ENCODE data around the gene TMED7. TPM values are rescaled to one million over a fixed set of nuclear protein-coding genes. Genes with fewer than 3 reads are reported as not detected.

Gene TMED7
- total RNA-seq, 1 donor = 151 TPM

- H3K27ac ChIP-seq (ENCODE audit: low read depth, low read length) = no peak overlapping the region
- no peaks in the 10 kb centered on the region for H3K36me3 ChIP-seq (ENCODE audit: insufficient read depth, low read length)
- H2AFZ ChIP-seq (ENCODE audit: low read length) = no peak overlapping the region
- H3K4me2 ChIP-seq (ENCODE audit: insufficient read depth, low read length) = no peak overlapping the region
- TF ChIP-seq, protein P1, sequence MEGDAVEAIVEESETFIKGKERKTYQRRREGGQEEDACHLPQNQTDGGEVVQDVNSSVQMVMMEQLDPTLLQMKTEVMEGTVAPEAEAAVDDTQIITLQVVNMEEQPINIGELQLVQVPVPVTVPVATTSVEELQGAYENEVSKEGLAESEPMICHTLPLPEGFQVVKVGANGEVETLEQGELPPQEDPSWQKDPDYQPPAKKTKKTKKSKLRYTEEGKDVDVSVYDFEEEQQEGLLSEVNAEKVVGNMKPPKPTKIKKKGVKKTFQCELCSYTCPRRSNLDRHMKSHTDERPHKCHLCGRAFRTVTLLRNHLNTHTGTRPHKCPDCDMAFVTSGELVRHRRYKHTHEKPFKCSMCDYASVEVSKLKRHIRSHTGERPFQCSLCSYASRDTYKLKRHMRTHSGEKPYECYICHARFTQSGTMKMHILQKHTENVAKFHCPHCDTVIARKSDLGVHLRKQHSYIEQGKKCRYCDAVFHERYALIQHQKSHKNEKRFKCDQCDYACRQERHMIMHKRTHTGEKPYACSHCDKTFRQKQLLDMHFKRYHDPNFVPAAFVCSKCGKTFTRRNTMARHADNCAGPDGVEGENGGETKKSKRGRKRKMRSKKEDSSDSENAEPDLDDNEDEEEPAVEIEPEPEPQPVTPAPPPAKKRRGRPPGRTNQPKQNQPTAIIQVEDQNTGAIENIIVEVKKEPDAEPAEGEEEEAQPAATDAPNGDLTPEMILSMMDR (IDR thresholded peaks at IDR 0.05; ENCODE audit: extremely low read depth, low read depth, low read length) = no peak
- no peaks in the 10 kb centered on the region for H3K27me3 ChIP-seq (ENCODE audit: insufficient read depth, low read length)
- H3K4me3 ChIP-seq (ENCODE audit: insufficient read depth, low read length) = no peak overlapping the region
- peaks cover 22% of the 10 kb centered on the region for H3K4me1 ChIP-seq (ENCODE audit: insufficient read depth, low read length)
- DNase-seq (ENCODE audit: insufficient read length, low spot score, missing footprints) = peak; percentile 64
- no peaks in the 10 kb centered on the region for H3K79me2 ChIP-seq (ENCODE audit: insufficient read depth, low read length)
- no peaks in the 10 kb centered on the region for H4K20me1 ChIP-seq (ENCODE audit: insufficient read depth, low read length)
- no peaks in the 10 kb centered on the region for H3K9me3 ChIP-seq (ENCODE audit: low read depth, low read length)
These were observed 54.4 kb downstream of the TMED7 start for GRCh38 chr5:115571441-115571878.

DNA sequence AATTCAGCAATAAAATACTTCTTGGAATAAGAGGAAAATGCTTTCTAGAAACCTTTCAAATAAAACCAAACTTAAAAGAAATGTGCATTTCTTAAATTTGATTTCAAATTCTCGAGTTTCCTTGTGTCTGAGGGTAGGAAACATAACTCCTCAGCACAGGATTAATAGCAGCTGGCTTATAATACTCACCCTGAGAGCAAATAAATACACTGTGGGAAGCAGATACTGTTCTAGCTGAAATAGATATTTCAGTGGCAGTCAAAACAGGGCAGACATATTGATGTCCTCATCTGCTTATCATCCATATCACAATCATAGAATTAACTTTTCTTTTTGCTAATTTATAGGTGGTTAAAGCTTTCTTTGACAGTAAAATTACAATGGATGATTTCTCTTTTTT is 57.2 kb downstream of the TMED7 start:
- TF ChIP-seq, protein P1 (IDR thresholded peaks at IDR 0.05; ENCODE audit: extremely low read depth, low read depth, low read length) = no peak
- H3K79me2 ChIP-seq (ENCODE audit: insufficient read depth, low read length) = no peaks in the 10 kb centered on the region
- H3K4me3 ChIP-seq (ENCODE audit: insufficient read depth, low read length) = no peak overlapping the region
- no peak overlapping the region for H3K4me2 ChIP-seq (ENCODE audit: insufficient read depth, low read length)
- H2AFZ ChIP-seq (ENCODE audit: low read length) = no peak overlapping the region
- no peaks in the 10 kb centered on the region for H3K9me3 ChIP-seq (ENCODE audit: low read depth, low read length)
- H3K27me3 ChIP-seq (ENCODE audit: insufficient read depth, low read length) = no peaks in the 10 kb centered on the region
- no peak for DNase-seq (ENCODE audit: insufficient read length, low spot score, missing footprints)
- peaks cover 5% of the 10 kb centered on the region for H3K4me1 ChIP-seq (ENCODE audit: insufficient read depth, low read length)
- no peaks in the 10 kb centered on the region for H3K36me3 ChIP-seq (ENCODE audit: insufficient read depth, low read length)
- H4K20me1 ChIP-seq (ENCODE audit: insufficient read depth, low read length) = no peaks in the 10 kb centered on the region
- H3K27ac ChIP-seq (ENCODE audit: low read depth, low read length) = no peak overlapping the region

DNA sequence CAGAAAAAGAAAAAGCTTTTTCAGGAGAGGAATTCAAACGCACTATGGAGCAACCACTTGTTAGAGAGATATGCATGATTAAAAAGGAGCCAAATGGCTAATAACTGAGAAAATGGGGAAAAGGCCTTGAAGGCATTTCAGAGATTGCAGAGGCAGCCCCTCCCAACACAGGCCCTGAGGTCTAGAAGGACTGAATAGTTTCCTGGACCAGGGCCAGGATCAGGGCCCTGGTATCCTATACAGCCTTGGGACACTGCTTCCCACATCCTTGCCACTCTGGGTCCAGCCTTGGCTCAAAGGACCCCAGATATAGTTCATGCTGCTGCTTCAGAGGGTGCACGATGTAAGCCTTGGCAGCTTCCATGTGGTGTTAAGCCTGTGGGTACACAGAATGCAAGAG is 60.6 kb downstream of the TMED7 start:
- Histone ChIP-seq H3K4me3 (ENCODE audit: insufficient read depth, low read length) (no peak overlapping the region), H3K4me1 (ENCODE audit: insufficient read depth, low read length) (no peaks in the 10 kb centered on the region), H3K36me3 (ENCODE audit: insufficient read depth, low read length) (no peaks in the 10 kb centered on the region), H4K20me1 (ENCODE audit: insufficient read depth, low read length) (no peaks in the 10 kb centered on the region), H3K79me2 (ENCODE audit: insufficient read depth, low read length) (no peaks in the 10 kb centered on the region), H3K27me3 (ENCODE audit: insufficient read depth, low read length) (no peaks in the 10 kb centered on the region), H3K27ac (ENCODE audit: low read depth, low read length) (no peak overlapping the region), H3K9me3 (ENCODE audit: low read depth, low read length) (no peaks in the 10 kb centered on the region), H3K4me2 (ENCODE audit: insufficient read depth, low read length) (no peak overlapping the region), H2AFZ (ENCODE audit: low read length) (no peak overlapping the region)
- TF ChIP-seq, protein P1 (IDR thresholded peaks at IDR 0.05; ENCODE audit: extremely low read depth, low read depth, low read length) = no peak
- no peak for DNase-seq (ENCODE audit: insufficient read length, low spot score, missing footprints)

Other genes starting within 250 kb of the TMED7 start
- gene FEM1C, start 81.3 kb downstream of the TMED7 start, total RNA-seq = 17.1 and 17.4 TPM in 2 replicates
- gene TICAM2, start 23.6 kb downstream of the TMED7 start, total RNA-seq = 6.9 and 9.1 TPM in 2 replicates
- gene CDO1, start 190.6 kb upstream of the TMED7 start, total RNA-seq = 8.0 and 8.3 TPM in 2 replicates
- 80.0 and 93.4 TPM in 2 replicates for gene ATG12, start 215.5 kb upstream of the TMED7 start, total RNA-seq
- 109 and 131 TPM in 2 replicates for gene AP3S1, start 215.9 kb upstream of the TMED7 start, total RNA-seq

All from osteoblast (primary cell).